Measurements from ENCODE around the gene COL25A1.
A peak's percentile ranks its signal among the peaks of the same experiment; 100 is the strongest.

COL25A1 gene

GRCh38 chr4:109211671-109212070 lies 90.8 kb downstream of the COL25A1 start:
- DNase-seq = no peak

- no peak for DNase-seq
Observed at GRCh38 chr4:109209647-109210046, 92.8 kb downstream of the COL25A1 start.

- no peak for DNase-seq
Observed at GRCh38 chr4:109207898-109208297, 94.6 kb downstream of the COL25A1 start.

- DNase-seq = no peak
Observed at GRCh38 chr4:109207061-109207460, 95.4 kb downstream of the COL25A1 start.

GRCh38 chr4:109206620-109207019 lies 95.8 kb downstream of the COL25A1 start:
- DNase-seq = peak; percentile 30

- DNase-seq = no peak
Observed at GRCh38 chr4:109205186-109205585, 97.3 kb downstream of the COL25A1 start.

GRCh38 chr4:109199585-109199984 lies 102.9 kb downstream of the COL25A1 start:
- DNase-seq = no peak

GRCh38 chr4:109195646-109196045 lies 106.8 kb downstream of the COL25A1 start:
- no peak for DNase-seq

GRCh38 chr4:109191216-109191615 lies 111.2 kb downstream of the COL25A1 start:
- DNase-seq = no peak

GRCh38 chr4:109186458-109186945 lies 116.0 kb downstream of the COL25A1 start:
- peak; percentile 75 for DNase-seq

- no peak for DNase-seq
Observed at GRCh38 chr4:109185951-109186350, 116.5 kb downstream of the COL25A1 start.

GRCh38 chr4:109185548-109185947 lies 116.9 kb downstream of the COL25A1 start:
- DNase-seq = no peak

- no peak for DNase-seq
Observed at GRCh38 chr4:109184491-109184961, 117.9 kb downstream of the COL25A1 start.

GRCh38 chr4:109183931-109184490 lies 118.4 kb downstream of the COL25A1 start:
- no peak for DNase-seq

- DNase-seq = no peak
Observed at GRCh38 chr4:109182696-109183095, 119.8 kb downstream of the COL25A1 start.

GRCh38 chr4:109179061-109179460 lies 123.4 kb downstream of the COL25A1 start:
- no peak for DNase-seq

- peak; percentile 35 for DNase-seq
Observed at GRCh38 chr4:109177096-109177810, 125.2 kb downstream of the COL25A1 start.

- DNase-seq = no peak
Observed at GRCh38 chr4:109174224-109174953, 128.1 kb downstream of the COL25A1 start.

GRCh38 chr4:109172301-109172700 lies 130.2 kb downstream of the COL25A1 start:
- DNase-seq = no peak

GRCh38 chr4:109171070-109171469 lies 131.4 kb downstream of the COL25A1 start:
- no peak for DNase-seq

GRCh38 chr4:109169170-109169569 lies 133.3 kb downstream of the COL25A1 start:
- no peak for DNase-seq

- DNase-seq = no peak
Observed at GRCh38 chr4:109166586-109166985, 135.9 kb downstream of the COL25A1 start.

- no peak for DNase-seq
Observed at GRCh38 chr4:109166126-109166525, 136.3 kb downstream of the COL25A1 start.

- peak; percentile 35 for DNase-seq
Observed at GRCh38 chr4:109164011-109164410, 138.4 kb downstream of the COL25A1 start.

Measured in NCI-H526 treated with DMSO at 0.1 percent for 48 hours (cell line).